ENCODE measurements around the gene NELL1.

DNA sequence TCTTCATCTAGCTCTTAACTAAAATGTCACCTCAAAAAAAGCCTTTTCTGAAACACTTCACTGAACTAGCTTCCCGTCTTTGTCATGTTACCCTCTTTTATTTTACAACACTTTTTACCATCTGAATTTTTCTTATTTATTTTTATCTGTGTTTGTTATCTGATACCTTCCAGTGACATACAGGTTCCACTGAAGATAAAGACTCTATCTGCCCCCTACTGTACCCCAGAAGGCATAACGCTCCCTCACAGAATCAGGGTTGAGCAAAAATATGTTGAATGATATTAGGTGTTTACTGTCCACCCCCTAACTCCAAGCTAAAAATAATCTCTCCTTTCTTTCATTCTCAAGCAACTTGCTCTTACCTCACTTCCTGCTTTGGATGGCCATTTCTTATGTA is 654.2 kb downstream of the NELL1 start:
- TF ChIP-seq, protein P1, sequence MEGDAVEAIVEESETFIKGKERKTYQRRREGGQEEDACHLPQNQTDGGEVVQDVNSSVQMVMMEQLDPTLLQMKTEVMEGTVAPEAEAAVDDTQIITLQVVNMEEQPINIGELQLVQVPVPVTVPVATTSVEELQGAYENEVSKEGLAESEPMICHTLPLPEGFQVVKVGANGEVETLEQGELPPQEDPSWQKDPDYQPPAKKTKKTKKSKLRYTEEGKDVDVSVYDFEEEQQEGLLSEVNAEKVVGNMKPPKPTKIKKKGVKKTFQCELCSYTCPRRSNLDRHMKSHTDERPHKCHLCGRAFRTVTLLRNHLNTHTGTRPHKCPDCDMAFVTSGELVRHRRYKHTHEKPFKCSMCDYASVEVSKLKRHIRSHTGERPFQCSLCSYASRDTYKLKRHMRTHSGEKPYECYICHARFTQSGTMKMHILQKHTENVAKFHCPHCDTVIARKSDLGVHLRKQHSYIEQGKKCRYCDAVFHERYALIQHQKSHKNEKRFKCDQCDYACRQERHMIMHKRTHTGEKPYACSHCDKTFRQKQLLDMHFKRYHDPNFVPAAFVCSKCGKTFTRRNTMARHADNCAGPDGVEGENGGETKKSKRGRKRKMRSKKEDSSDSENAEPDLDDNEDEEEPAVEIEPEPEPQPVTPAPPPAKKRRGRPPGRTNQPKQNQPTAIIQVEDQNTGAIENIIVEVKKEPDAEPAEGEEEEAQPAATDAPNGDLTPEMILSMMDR (IDR thresholded peaks at IDR 0.05; ENCODE audit: insufficient read depth, low read depth, low read length) = no peak
- no peak for TF ChIP-seq EZH2 (IDR thresholded peaks at IDR 0.05; ENCODE audit: insufficient read depth, low read length)

Data from astrocyte (in vitro differentiated cells and primary cell).